Sigmoid colon (tissue), 4 donors: Measurements from ENCODE around the gene SLC39A6.

ENCODE experiments used
- CTCF ChIP-seq, 4 experiments: fragments of 450-650 bp in 3 of 4; fragments of 200-600 bp in 1 of 4; IDR thresholded peaks; one replicate each; pipeline ENCODE4 v1.5.1; 2016 to 2019; ENCODE audit warnings: antibody characterized with exemption in 4 of 4, mild to moderate bottlenecking in 3 of 4, moderate library complexity in 2 of 4
- EP300 ChIP-seq, 4 donors: sonication (generic); formaldehyde crosslinking; IDR thresholded peaks; one replicate each; pipeline ENCODE4 v1.6.1; 2017; ENCODE audit warnings: antibody characterized with exemption in 4 of 4
- POLR2A ChIP-seq, 2 donors: fragments of 450-650 bp; IDR thresholded peaks; one replicate each; pipeline ENCODE4 v1.6.1; 2016; ENCODE audit warnings: antibody characterized with exemption in 2 of 2, mild to moderate bottlenecking in 2 of 2, moderate library complexity in 2 of 2

GRCh38 chr18:36074435-36074834 is 54.7 kb downstream of the SLC39A6 start:
- TF ChIP-seq CTCF (IDR thresholded peaks at IDR 0.05) (no peak), POLR2A (IDR thresholded peaks at IDR 0.05) (no peak), EP300 (IDR thresholded peaks at IDR 0.05) (no peak)
